ENCODE results near the gene KHK.

KHK gene

DNA sequence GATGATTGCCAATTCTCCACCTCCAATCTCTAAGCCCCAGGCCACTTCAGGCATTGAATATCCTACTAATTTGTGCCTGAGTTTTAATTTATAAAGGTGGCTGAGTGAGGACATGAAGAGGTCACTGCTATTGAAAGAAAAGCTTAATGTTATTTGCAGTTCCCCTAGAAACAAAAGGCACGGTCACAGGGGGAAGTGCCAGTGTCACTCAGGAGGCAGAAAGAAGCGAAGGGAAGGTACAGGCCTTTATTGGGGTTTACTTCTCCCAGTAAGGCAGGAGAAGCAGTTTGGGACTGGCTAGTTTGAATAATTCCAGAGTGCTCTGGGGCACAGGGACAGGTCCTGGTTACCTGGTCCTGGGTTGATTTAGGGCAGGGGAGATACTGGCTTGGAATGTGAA lies 35.3 kb downstream of the KHK start:
- no peak for DNase-seq (ENCODE audit: extremely low read depth, low read depth)
- TF ChIP-seq, protein P1, sequence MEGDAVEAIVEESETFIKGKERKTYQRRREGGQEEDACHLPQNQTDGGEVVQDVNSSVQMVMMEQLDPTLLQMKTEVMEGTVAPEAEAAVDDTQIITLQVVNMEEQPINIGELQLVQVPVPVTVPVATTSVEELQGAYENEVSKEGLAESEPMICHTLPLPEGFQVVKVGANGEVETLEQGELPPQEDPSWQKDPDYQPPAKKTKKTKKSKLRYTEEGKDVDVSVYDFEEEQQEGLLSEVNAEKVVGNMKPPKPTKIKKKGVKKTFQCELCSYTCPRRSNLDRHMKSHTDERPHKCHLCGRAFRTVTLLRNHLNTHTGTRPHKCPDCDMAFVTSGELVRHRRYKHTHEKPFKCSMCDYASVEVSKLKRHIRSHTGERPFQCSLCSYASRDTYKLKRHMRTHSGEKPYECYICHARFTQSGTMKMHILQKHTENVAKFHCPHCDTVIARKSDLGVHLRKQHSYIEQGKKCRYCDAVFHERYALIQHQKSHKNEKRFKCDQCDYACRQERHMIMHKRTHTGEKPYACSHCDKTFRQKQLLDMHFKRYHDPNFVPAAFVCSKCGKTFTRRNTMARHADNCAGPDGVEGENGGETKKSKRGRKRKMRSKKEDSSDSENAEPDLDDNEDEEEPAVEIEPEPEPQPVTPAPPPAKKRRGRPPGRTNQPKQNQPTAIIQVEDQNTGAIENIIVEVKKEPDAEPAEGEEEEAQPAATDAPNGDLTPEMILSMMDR (IDR thresholded peaks at IDR 0.05; ENCODE audit: low read depth, low read length) = no peak

DNA sequence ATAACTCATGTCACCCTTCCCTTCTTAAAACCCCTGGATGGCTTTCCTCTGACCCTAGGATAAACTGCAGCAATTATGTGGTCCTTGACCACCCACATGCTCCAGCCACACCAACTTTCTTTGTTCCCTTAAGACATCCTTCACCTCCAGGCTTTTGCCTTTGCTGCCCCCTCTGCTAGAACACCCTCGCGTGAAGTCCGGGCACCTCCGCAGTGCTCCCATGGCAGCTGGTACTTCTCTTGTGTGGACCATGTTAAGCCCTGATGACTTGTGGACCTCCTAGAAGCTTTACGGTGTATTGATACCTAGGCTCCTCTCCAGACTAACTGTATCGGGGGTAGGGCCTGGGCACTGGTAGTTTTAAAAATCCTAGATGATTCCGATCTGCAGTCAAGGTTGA lies 36.2 kb downstream of the KHK start:
- TF ChIP-seq, protein P1 (IDR thresholded peaks at IDR 0.05; ENCODE audit: low read depth, low read length) = no peak
- DNase-seq (ENCODE audit: extremely low read depth, low read depth) = no peak

DNA sequence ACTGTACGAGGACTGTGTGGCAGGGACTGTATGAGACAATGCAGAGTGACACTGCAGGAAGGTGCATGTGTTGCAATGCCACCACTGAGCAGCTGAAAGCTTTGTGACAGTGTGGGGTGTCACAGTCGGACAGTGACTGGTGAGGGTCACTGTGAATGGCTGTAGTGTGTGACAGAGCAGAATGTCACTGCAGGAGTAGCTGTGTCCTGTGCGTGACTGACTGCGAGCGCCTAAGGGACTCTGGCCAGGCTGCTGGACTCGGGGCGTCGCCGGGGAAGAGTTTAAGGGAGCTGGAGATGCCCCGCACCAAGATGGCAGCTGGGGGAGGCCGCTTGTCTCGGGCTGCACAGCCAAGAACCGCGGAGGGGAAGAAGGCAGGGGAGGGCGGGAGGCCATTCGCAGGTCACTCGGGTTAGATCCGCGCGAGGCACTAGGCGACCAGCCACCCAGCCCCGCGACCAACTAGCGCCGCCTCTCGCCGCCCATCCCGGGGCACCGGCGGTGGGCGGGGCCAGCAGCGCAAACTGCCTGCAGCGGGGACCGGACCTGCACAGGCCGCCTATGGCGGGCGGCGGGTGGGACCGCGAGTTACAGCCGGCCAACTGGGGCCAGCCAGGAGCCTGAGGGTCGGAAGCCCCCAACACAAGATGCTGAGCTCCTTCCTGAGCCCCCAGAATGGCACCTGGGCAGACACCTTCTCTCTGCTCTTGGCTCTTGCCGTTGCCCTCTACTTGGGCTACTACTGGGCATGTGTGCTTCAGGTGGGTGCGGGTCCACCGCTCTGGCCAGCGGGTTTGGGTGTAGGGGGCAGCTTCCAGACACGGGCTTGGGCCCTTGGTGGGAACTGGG lies 37.0 kb downstream of the KHK start, which contains the start of gene ABHD1:
TSS of gene ABHD1 (plus strand) at position 514 of the 849 bp plus-strand sequence. CDS start at position 648, 134 bp downstream.
- DNase-seq (ENCODE audit: extremely low read depth, low read depth) = no peak

DNA sequence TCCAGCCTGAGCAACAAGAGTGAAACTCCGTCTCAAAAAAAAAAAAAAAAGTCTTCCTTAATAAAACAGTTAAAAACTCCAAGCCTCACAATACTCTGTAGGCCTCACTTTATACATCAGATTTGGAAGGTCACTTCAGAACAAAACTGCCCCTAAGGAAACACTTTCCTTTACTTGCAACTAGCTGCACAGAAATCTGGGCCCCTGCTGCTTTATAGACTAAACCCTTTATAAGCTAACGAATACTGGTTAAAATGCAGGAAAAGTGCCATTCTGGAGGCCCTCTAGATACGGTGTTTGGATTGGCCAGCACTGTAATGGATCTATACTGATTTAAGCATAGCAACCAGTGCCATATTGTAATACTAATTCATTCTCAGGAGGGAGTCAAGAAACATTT lies 38.5 kb downstream of the KHK start:
- TF ChIP-seq, protein P1 (IDR thresholded peaks at IDR 0.05; ENCODE audit: low read depth, low read length) = no peak
- DNase-seq (ENCODE audit: extremely low read depth, low read depth) = no peak

More for the DNA sequence above, 37.0 kb downstream of the KHK start, which contains the start of gene ABHD1:
- TF ChIP-seq, protein P1 (IDR thresholded peaks at IDR 0.05; ENCODE audit: low read depth, low read length) = no peak; the same call in 1 of the 2 replicates

DNA sequence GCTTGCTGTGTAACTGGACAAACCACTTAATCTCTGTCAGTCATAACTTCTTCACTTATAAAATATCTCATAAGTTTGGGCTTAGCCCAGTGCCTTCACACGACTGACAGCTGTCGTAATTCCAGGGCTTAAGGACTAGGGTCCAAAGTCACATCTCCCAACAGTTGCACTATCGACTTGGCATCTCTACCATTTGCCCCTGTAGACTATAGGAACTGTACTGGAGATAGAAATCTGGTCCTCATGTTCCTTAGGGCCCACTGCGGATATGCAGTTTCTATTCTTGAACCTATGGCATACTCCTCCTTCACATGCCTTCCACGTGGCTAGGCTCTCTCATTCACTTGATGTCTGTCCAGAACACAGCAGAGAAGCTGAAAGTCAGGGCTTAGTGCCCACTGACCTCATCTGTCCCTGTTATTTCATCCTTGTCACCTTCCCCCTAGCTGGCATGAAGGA lies 39.7 kb downstream of the KHK start:
- no peak for DNase-seq (ENCODE audit: extremely low read depth, low read depth)
- TF ChIP-seq, protein P1 (IDR thresholded peaks at IDR 0.05; ENCODE audit: low read depth, low read length) = no peak

DNA sequence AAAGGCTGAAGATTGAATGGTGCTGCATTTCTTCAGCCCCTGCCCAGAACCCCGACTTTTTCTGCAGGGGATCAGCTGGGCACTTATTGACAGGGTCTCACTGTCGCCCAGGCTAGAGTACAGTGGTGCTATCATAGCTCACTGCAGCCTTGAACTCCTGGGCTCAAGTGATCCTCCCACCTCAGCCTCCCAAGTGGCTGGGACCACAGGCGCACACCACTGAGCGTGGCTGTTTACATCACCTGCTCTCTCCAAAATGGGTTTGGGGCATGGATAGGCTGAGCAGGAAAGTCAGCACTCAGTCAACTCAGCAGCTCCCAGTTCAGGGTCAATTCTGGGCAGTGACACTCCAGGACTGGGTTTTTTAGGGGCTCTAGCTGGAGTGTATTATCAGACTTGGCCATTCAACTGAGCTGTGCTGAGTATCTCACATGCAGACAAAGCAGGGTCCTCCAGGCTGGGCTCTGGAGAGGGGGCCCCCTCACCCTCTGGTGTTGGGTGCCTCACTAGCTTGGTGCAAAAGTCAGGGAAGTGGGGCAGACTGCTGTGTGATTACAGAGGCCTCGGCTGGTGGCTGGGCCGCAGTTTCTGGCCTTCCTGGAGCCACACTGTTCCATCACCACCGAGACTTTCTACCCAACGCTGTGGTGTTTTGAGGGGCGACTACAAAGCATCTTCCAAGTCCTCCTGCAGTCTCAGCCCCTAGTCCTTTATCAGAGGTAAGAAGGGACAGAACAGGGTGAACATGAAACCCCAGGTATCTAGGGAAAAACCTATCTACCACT lies 41.5 kb downstream of the KHK start:
- TF ChIP-seq, protein P1 (IDR thresholded peaks at IDR 0.05; ENCODE audit: low read depth, low read length) = no peak
- DNase-seq (ENCODE audit: extremely low read depth, low read depth) = no peak
